Mucosa of stomach (tissue), 1 donor: ENCODE measurements around the gene CDK4.
"Not testable (repeated sequence)": the region's sequence is repeated elsewhere in the genome, so short reads cannot be mapped to it uniquely, and the experiment has no call there.

Experiments used
- H3K27me3 ChIP-seq: one replicate; pipeline ENCODE4 v1.7.0; 2013; ENCODE audit warnings: mild to moderate bottlenecking, low read length; ENCODE audit not compliant: control insufficient read depth, insufficient read depth
- H3K36me3 ChIP-seq: one replicate; pipeline ENCODE4 v1.7.0; 2013; ENCODE audit warnings: low read length; ENCODE audit not compliant: control insufficient read depth, insufficient read depth
- H3K4me1 ChIP-seq: one replicate; pipeline ENCODE4 v1.7.0; 2013; ENCODE audit warnings: mild to moderate bottlenecking, low read length; ENCODE audit not compliant: control insufficient read depth, insufficient read depth
- H3K4me3 ChIP-seq: one replicate; pipeline ENCODE4 v1.7.0; 2013; ENCODE audit warnings: low read length
- H3K9ac ChIP-seq: one replicate; pipeline ENCODE4 v1.7.0; 2013; ENCODE audit warnings: mild to moderate bottlenecking, low read length, moderate library complexity
- H3K9me3 ChIP-seq: one replicate; pipeline ENCODE4 v1.7.0; 2013; ENCODE audit warnings: mild to moderate bottlenecking, low read length, moderate library complexity; ENCODE audit not compliant: control insufficient read depth
- donor health status: Pancreatic carcinoma.

Gene CDK4

DNA sequence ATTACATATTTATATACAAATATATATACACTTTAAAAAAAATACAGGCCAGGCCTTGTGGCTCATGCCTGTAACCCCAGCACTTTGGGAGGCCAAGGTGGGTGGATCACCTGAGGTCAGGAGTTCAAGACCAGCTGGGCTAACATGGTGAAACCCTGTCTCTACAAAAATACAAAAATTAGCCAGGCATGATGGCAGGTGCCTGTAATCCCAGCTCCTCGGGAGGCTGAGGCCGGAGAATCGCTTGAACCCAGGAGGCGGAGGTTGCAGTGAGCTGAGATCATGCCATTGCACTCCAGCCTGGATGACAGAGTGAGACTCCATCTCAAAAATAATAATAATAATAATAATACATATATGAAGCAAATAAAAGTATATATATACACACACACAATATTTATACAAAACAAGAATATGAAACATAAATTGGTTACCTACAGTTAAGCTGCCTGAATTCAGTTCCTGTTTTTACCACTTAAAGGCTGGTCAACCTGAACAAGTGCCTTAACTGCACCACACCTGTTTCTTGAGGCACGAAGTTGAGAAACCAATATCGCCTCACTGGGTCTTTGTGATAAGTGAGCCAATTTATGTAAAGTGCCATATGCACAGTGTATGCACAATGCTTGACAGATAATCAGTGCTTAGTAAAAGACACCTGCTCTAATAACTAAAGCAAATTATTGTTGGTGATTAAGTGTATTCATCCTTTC is 36.9 kb downstream of the CDK4 start:
- H3K4me1 ChIP-seq, H3K4me3 ChIP-seq, H3K9ac ChIP-seq, H3K27me3 ChIP-seq, H3K9me3 ChIP-seq: not testable (repeated sequence)
- peaks cover 16% of the 10 kb centered on the region for H3K36me3 ChIP-seq

DNA sequence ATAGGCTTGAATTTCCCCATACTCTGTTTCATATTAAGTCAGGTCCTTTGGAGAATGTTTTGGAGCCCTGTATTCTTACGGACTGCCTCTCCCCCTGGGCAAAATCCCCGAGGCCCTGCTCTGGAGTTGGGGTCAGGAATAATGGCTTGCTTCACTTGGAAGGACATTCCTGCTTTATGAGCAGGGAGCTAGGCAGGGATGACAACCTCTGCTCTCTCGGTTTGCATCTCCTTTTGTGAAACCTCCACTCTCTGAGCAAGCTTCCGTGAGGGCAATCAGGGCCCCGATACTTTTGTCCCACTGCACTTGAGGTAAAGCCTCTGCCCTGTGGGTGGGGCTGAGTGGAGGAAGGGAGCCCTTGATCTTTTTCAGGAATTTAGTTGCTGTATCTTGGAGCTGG is 38.9 kb downstream of the CDK4 start:
- H3K9ac ChIP-seq, result no peak overlapping the region
- H3K27me3 ChIP-seq, result no peaks in the 10 kb centered on the region
- H3K9me3 ChIP-seq, result no peaks in the 10 kb centered on the region
- H3K36me3 ChIP-seq, result peaks cover 10% of the 10 kb centered on the region
- H3K4me1 ChIP-seq, result no peaks in the 10 kb centered on the region
- no peak overlapping the region for H3K4me3 ChIP-seq

DNA sequence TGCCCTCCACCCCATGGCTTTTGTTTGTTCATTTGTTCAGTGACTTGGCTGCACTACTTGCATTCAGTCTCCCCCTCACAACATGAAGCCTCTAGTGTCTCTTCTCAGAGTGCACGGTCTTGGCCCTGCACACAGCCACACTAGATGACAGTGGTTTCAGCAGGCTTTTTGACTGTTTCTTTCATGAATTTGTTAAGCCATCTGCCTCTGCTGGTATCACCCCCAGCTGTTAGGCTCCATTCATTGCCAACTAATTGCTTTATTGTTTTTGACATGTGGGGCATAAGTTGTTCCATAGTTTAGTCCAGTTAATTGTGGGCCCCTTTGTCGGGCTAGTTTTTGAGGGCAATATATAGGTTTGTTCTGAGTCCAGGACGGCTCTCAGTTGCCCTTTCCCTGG is 39.4 kb downstream of the CDK4 start:
- Histone ChIP-seq H3K36me3 (peaks cover 10% of the 10 kb centered on the region), H3K27me3 (no peaks in the 10 kb centered on the region), H3K4me1 (no peaks in the 10 kb centered on the region), H3K9ac (no peak overlapping the region), H3K9me3 (no peaks in the 10 kb centered on the region), H3K4me3 (no peak overlapping the region)

DNA sequence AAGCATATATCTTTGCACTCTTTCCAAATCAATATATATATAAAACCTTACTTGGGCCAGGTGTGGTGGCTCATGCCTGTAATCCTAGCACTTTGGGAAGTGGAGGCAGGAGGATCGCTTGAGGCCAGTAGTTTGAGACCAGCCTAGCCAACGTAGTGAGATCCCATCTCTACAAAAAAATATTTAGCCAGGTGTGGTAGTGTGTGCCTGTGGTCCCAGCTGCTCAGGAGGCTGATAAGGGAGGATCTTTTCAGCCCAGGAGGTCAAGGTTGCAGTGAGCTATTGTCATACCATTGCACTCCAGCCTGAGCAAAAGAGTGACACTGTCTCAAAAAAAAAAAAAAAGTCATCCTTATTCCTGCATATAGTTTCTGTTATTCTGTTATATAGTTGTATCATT is 43.8 kb downstream of the CDK4 start:
- H3K9me3 ChIP-seq, result no peaks in the 10 kb centered on the region
- no peak overlapping the region for H3K9ac ChIP-seq

DNA sequence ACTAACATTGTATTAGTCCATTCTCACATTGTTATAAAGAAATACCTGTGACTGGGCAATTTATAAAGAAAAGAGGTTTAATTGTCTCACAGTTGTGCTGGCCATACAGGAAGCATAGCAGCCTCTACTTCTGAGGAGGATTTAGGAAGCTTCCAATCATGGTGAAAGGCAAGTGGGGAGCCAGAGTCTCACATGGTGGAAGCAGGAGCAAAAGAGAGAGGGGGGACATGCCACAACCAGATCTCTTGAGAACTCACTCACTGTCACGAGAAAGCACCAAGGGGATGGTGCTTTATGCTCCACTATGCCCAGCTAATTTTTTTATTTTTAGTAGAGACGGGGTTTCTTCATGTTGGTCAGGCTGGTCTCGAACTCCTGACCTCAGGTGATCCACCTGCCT is 44.9 kb downstream of the CDK4 start:
- H3K9me3 ChIP-seq, result no peaks in the 10 kb centered on the region
- no peak overlapping the region for H3K4me3 ChIP-seq
- H3K9ac ChIP-seq, result no peak overlapping the region
- no peaks in the 10 kb centered on the region for H3K27me3 ChIP-seq
- H3K4me1 ChIP-seq, result no peaks in the 10 kb centered on the region
- peaks cover 6% of the 10 kb centered on the region for H3K36me3 ChIP-seq

More for the DNA sequence above, 43.8 kb downstream of the CDK4 start:
- Histone ChIP-seq H3K27me3 (no peaks in the 10 kb centered on the region), H3K36me3 (peaks cover 4% of the 10 kb centered on the region), H3K4me3 (no peak overlapping the region), H3K4me1 (no peaks in the 10 kb centered on the region)

DNA sequence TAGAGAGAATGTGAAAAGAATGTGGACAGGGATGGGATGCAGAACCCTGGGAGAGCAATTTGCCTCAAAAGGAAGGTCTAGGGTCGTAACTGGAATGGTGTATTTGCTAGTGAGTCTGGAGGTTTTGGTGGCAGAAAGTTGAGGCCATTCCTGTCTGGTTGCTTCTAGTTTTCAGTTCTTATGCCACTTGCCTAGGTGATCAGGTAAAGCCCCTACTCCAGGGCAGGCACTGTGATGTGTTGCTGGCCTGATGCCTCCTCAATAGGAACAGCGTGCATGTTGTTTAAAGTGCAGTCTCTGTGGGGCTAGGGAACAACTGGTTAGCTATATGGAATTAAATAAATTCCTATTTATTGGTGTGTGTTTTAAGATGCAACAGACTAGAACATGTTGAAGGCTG is 51.8 kb downstream of the CDK4 start:
- Histone ChIP-seq H3K27me3 (no peaks in the 10 kb centered on the region), H3K9me3 (no peaks in the 10 kb centered on the region), H3K9ac (no peak overlapping the region), H3K36me3 (peaks cover 16% of the 10 kb centered on the region), H3K4me3 (no peak overlapping the region), H3K4me1 (no peaks in the 10 kb centered on the region)

DNA sequence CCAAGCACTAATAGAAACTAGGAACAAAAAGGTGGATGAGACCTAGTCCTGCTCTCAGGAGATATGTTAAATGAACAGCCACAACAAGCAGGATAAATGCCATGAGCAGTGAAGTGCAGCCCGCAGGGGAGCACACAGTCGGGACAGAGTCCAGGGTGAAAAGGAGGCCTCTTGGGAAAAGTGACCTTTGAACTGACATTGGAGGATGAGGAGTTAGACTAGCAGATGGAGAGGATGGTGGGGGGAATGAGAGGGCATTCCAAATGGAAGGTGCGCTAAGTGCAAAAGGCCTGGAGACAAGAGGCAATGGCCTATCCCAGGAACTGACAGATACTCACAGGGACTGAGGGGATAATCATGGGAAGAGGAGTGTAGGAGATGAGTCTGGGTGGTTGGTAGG is 53.7 kb downstream of the CDK4 start:
- H3K4me3 ChIP-seq, result no peak overlapping the region
- no peaks in the 10 kb centered on the region for H3K9me3 ChIP-seq
- no peak overlapping the region for H3K9ac ChIP-seq
- peaks cover 7% of the 10 kb centered on the region for H3K4me1 ChIP-seq
- H3K27me3 ChIP-seq, result no peaks in the 10 kb centered on the region
- H3K36me3 ChIP-seq, result peaks cover 13% of the 10 kb centered on the region
